Limb (tissue), 2 donors: ENCODE data around the gene TUBAL3.

Experiments
- DNase-seq, 2 donors: peaks; one replicate each; pipeline ENCODE4 v3.0.0-alpha.2; 2016; ENCODE audit errors: extremely low spot score in 2 of 2

TUBAL3 gene

DNA sequence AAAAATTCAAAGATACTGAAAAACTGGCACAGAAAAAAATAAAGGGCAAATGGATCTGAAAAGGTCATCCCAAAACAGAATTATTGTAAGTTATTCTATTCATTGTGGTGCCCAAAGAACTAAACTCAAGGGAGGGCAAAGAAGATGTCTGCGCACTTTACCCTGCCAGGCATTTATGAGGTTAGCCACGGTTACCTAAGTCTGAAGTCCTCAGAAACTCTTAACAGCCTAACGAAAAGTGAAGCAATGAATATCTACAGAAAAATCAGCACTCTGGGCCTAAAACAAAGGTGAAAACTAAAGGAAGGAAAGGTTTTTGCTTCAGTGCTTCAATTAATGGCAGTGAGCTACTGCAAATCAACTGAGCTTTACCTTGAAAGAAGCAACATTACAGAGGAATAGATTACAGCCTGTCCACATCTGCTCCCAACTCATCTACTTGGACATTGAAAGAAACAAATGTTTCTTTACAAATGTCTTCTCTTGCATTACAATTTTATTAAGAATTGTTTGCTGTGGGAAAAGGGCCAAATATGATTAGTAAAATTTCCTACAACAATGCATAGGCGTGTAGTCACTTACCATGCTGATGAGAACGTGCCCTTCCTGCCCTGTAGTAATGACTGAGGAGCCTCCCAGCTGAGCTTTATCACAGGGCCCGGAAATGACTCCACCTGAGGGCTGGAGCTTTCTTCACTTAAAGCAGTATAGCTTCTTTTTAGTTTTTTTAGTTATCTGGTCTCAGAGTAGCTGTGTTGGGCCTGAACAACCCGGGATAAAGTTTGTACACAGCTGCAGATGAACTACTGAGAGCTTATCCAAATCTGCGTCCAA is at the start of gene TUBAL3:
TUBAL3 (minus strand) TSS at position 621 of the 834 bp plus-strand sequence; CDS start at position 585, 36 bp downstream.
- DNase-seq = no peak

GRCh38 chr10:5453749-5454489 is 49.3 kb upstream of the TUBAL3 start:
- no peak for DNase-seq

GRCh38 chr10:5450605-5451384 is 46.2 kb upstream of the TUBAL3 start:
- no peak for DNase-seq

DNA sequence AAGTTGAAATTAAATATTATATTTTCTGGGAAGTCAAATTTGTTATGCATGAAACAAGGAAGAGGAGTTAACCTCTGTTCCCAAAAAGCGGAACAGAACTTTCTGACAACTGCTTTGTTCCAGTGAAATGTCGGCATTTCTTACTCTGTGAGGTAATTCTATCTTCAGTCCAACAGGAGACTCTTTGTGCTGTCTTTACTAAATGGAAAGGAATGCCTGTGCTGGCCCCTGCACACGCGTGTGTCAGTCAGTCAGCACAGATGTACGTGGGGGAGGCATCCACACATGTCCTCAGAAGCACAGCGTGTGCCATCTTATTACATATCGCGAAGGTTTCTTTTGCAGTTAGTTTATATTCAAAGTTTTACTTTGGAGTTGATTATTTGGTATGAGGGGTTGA is 45.2 kb upstream of the TUBAL3 start:
- peak; percentile 69 to 86 for DNase-seq

GRCh38 chr10:5449227-5449626 is 44.6 kb upstream of the TUBAL3 start:
- no peak for DNase-seq

- no peak for DNase-seq
Observed at GRCh38 chr10:5448333-5449001, 43.8 kb upstream of the TUBAL3 start.

GRCh38 chr10:5447611-5448071 is 43.0 kb upstream of the TUBAL3 start:
- DNase-seq = no peak

DNA sequence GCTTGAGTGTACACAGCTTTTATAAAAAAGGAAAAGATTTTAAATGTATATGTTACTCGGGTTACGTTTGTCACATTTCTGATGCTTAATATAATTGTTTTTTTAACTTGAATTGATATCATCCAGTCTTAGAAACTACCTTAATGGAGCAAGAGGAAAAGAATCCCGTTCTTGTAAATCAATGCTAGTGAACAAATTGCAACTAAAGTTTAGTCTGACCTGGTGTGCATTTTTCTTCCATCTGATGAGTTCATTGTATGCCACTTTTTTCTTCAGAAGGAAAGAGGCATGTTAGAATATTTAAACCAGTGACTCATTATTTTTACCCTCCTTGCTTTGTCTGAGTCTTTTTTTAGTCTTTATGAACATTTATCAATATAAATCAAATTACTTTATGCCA is 42.4 kb upstream of the TUBAL3 start:
- no peak for DNase-seq

DNA sequence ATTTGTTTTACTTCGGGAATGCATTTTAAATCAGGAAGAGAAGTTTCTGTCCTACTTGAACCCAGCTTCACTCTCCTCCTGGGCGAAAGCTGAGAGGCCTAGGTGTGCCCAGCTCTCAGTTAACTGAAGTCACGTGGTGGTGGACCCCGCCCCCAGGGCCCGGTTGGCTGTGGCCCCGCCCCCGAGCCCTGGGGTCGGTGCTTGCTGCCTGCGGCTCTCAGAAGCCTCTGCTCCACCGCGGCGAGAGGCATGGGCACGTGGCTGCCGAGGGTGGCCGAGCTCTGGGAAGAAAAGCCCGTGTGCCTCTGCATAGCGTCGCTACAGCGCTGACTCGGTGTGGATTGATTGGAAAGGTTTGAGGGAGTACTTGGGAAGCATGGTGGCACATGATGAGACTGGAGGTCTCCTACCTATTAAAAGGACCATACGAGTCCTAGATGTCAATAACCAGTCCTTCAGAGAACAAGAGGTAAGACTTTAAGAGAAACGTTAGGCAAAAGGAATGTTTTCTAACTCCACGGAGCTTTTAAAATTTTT is 41.8 kb upstream of the TUBAL3 start:
- peak; percentile 93 to 95 for DNase-seq

DNA sequence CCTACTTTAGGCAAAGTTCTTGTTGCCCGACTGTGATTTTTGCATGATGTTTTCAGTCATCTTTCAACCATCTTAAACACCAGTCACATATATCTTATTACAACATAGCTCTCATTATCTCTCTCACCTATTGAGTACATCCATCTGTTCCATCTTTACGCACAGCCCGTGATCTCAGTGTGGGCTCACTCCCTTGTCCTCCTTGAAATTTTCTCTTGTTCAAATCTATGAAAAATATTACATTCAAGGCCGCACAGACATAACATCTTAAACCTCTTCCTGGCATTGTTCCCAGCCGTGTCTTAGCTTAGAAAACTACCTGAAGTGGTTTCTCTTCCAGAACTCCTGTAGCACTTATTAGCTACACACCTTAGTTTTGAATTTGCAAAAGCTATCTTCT is 40.4 kb upstream of the TUBAL3 start:
- no peak for DNase-seq

DNA sequence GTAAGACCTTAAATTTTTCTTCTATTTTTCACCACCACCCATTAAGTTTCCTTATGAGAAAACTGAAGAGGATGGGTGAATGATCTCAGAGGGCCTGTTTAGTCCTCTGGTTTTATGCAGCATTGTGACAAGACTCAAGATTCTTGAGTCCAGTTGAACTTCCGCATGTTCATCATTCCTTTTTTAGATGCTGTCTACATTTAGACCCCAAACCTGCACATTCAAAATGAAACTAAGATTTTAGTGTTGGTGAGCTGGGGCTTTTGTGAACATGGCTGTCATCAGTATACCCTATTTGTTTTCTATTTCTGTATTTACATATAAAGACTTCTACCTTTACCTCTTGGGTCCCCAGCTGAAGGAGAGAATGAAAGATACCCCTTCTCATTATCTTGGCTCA is 38.8 kb upstream of the TUBAL3 start:
- DNase-seq = no peak

DNA sequence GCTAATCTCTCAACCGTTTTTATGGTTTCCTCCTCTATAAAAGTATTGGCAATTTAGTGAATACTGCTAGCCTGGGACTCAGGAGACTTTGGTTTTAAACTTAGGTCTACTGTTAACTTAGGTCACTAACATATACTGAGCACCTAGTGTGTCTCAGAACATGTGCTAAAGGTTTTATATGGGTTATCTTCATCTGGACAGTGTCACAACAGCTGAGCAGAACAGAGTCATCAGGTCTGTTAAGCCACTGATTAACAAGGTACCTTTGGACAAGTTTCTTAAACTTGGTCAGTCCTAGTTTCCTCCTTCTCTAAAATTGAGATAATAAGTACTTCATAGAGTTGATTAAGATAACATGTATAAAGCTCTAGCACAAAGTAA is 38.4 kb upstream of the TUBAL3 start:
- no peak for DNase-seq

DNA sequence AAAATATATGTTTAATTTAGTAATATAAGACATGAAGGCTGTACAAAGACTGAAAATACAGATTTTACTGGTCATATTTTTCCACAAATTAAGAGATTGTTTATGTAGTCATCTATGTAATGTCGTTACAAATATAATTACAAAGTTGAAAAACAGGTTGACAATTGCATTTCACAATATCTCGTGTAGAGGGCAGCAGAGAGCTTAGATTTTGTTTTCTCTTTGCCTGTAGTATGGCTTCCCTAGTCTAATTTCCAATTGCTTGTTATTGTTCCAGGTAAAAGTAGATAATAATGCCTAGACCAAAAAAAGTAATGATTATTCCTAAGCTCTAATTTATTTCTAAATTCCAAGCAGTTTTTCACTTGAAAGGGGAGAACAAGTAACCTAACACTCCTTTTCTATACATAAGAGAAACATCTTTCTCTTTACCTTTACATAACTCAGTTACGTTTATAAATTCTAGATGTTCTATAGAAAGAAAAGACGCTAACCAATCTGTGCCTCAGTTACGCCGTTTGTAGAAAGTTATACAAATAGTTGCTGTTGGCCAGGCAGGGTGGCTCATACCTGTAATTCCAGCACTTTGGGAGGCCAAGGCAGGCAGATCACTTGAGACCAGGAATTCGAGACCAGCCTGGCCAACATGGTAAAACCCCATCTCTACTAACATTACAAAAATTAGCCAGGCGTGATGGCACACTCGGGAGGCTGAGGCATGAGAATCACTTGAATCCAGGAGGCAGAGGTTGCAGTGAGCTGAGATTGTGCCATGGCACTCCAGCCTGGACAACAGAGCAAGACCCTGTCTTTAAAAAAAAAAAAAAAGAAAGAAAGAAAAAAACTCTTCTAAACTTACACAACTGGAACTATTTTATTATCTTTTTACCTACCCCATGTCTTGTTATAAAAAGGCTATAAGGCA is 37.7 kb upstream of the TUBAL3 start:
- no peak for DNase-seq

DNA sequence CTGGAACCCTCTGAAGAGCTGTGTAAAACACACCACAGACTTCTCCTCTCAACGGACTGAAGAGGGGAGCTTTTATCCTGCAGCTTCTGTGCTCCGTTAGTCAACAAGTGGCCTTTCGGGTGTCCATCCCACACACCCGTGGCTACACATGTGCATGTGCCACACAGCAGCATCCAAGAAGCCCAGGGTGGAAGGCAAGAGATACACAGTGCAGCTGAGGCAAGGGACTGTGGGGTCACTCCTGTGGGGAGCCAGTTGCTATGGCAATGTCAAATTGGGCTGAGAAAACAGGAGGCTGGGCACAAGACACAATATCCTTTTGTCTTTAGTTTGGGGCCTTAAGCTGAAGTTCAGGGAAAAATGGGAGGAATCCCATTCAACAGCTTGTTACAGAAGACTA is 36.5 kb upstream of the TUBAL3 start:
- DNase-seq = no peak

GRCh38 chr10:5440206-5440605 is 35.6 kb upstream of the TUBAL3 start:
- DNase-seq = no peak

DNA sequence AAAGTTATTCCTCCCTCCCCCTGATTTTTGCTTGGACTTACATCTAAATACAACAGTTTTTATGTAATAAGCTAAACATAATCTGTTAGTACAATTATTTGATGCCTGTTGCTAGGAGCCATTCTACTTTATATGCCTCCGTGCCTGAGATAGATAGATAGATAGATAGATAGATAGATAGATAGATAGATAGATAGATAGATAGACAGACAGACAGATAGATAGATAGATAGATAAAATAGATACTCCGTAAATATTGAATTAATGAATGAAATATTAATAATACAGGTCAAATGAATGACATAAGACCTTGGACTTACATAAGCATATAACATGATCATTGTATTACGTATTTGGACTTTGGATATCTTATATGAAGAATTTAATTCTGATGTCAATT is 30.7 kb upstream of the TUBAL3 start:
- no peak for DNase-seq

DNA sequence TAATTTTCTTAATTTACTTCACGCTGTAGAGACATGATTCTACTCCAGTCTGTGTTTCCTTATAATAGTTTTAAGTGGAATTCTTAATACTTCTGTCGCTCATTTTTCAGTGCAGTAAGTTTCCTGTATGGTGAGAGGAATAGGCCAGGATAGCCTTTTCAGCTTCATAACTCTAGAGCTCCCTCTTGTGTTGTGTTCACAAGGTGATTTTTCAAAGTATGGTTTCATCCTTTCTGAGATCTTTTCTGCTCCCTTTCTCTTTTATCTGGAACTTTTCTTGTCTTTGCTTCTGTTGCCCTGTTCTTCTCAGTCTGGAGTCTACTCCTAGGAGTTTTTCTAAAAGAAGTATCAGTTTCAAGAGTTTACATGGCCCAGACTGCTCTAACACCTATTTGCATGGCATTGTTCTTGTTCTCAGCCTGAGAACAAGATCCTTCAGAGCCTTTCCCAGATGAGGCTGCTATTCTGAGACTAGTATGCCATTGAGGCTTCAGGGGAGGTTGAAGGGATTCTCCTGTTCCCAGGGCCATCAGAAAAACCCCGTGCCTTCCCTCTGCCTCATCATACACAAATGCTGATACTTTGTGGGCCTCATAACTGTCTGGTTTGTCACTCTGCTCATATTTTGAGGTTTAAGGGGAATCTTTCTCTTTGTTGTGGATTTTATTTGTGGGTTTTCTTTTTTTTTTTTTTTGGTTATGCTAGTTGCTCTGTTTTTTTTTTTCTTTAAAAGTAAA is 29.6 kb upstream of the TUBAL3 start:
- peak in 1 of 2 donors; percentile 62 for DNase-seq

DNA sequence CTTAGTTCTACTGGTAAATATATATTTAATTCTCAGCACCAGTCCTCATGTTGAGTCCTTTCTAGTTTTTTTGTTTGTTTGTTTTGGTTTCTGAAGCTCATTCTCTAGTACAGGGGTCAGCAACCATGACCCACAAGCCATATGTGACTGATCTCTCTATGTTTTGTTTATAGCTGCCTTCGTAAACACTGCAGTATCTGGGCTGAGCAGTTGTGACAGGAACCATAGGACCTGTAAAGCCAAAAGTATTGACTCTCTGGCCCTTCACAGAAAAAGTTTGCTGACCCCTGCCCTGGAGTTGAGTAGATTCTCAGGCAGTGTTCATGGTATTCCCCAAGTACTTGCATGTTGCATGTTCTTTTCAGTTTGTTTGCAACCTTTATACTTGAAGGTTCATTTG is 28.6 kb upstream of the TUBAL3 start:
- no peak for DNase-seq

- DNase-seq = no peak
Observed at GRCh38 chr10:5428133-5428532, 23.5 kb upstream of the TUBAL3 start.
